H9 (cell line): Measurements from ENCODE around the gene SSTR5. TPM values are rescaled to one million over a fixed set of nuclear protein-coding genes. Genes with fewer than 3 reads are reported as not detected.

ENCODE experiments used
- DNase-seq: peaks from one replicate; pipeline ENCODE4 v3.0.0-alpha.2; 2017
- H2AFZ ChIP-seq: one replicate; pipeline ENCODE4 v1.6.1; 2013; ENCODE audit warnings: mild to moderate bottlenecking, low read length, control low read depth, moderate library complexity
- H2AK5ac ChIP-seq: 2 replicates; pipeline ENCODE4 v1.6.1; 2013; ENCODE audit warnings: low read length, control low read depth, mixed read lengths; ENCODE audit not compliant: insufficient read length
- H2BK120ac ChIP-seq: one replicate; pipeline ENCODE4 v1.6.1; 2013; ENCODE audit warnings: low read depth, mild to moderate bottlenecking, low read length, control low read depth, inconsistent platforms; ENCODE audit not compliant: poor library complexity, severe bottlenecking
- H2BK12ac ChIP-seq: 2 replicates; pipeline ENCODE4 v1.6.1; 2013; ENCODE audit warnings: low read length, control low read depth, mixed read lengths, low read depth; ENCODE audit not compliant: insufficient read length
- H2BK15ac ChIP-seq: 2 replicates; pipeline ENCODE4 v1.6.1; 2013; ENCODE audit warnings: low read depth, low read length, control low read depth
- H2BK20ac ChIP-seq: one replicate; pipeline ENCODE4 v1.6.1; 2013; ENCODE audit warnings: low read depth, mild to moderate bottlenecking, low read length, control low read depth, inconsistent platforms; ENCODE audit not compliant: poor library complexity, severe bottlenecking
- H2BK5ac ChIP-seq: 2 replicates; pipeline ENCODE4 v1.6.1; 2013; ENCODE audit warnings: low read length, control low read depth, mixed read lengths; ENCODE audit not compliant: insufficient read length
- H3K14ac ChIP-seq: 2 replicates; pipeline ENCODE4 v1.6.1; 2013; ENCODE audit warnings: low read length, control low read depth; ENCODE audit not compliant: insufficient read depth
- H3K18ac ChIP-seq: 2 replicates; pipeline ENCODE4 v1.6.1; 2013; ENCODE audit warnings: low read depth, mild to moderate bottlenecking, mixed read lengths, low read length, control low read depth; ENCODE audit not compliant: insufficient read length
- H3K23ac ChIP-seq: 2 replicates; pipeline ENCODE4 v1.6.1; 2013; ENCODE audit warnings: low read length, control low read depth, mixed read lengths, low read depth; ENCODE audit not compliant: insufficient read length
- H3K23me2 ChIP-seq: 2 replicates; pipeline ENCODE4 v1.6.1; 2013; ENCODE audit warnings: low read depth, mild to moderate bottlenecking, mixed read lengths, low read length, control low read depth; ENCODE audit not compliant: insufficient read length, poor library complexity, severe bottlenecking
- H3K27ac ChIP-seq: 2 replicates; pipeline ENCODE4 v1.5.1; 2013; ENCODE audit warnings: low read length, control low read depth, mixed read lengths, low read depth; ENCODE audit not compliant: insufficient read length
- H3K27me3 ChIP-seq: 2 replicates; pipeline ENCODE4 v1.6.1; 2013; ENCODE audit warnings: low read length, control low read depth, inconsistent platforms; ENCODE audit not compliant: insufficient read depth
- H3K4ac ChIP-seq: 2 replicates; pipeline ENCODE4 v1.6.1; 2013; ENCODE audit warnings: low read depth, mild to moderate bottlenecking, control low read depth, inconsistent platforms, low read length, moderate library complexity
- H3K4me1 ChIP-seq: 2 replicates; pipeline ENCODE4 v1.6.1; 2013; ENCODE audit warnings: low read length, control low read depth, inconsistent platforms; ENCODE audit not compliant: insufficient read depth
- H3K4me2 ChIP-seq: 2 replicates; pipeline ENCODE4 v1.6.1; 2013; ENCODE audit warnings: low read length, control low read depth, mixed read lengths; ENCODE audit not compliant: insufficient read length, insufficient read depth
- H3K56ac ChIP-seq: 2 replicates; pipeline ENCODE4 v1.6.1; 2013; ENCODE audit warnings: low read depth, mild to moderate bottlenecking, mixed read lengths, low read length, control low read depth; ENCODE audit not compliant: insufficient read length
- H3K79me1 ChIP-seq: 2 replicates; pipeline ENCODE4 v1.6.1; 2013; ENCODE audit warnings: low read depth, mild to moderate bottlenecking, moderate library complexity, low read length, control low read depth, inconsistent platforms; ENCODE audit not compliant: insufficient read depth, poor library complexity, severe bottlenecking
- H3K79me2 ChIP-seq: 2 replicates; pipeline ENCODE4 v1.6.1; 2013; ENCODE audit warnings: low read length, control low read depth, inconsistent platforms; ENCODE audit not compliant: insufficient read depth
- H3K9ac ChIP-seq: 2 replicates; pipeline ENCODE4 v1.6.1; 2013; ENCODE audit warnings: low read length, control low read depth, mixed read lengths; ENCODE audit not compliant: insufficient read length; ENCODE audit errors: extremely low read depth
- H3K9me3 ChIP-seq: one replicate; pipeline ENCODE4 v1.6.1; 2013; ENCODE audit warnings: low read depth, low read length, inconsistent platforms; ENCODE audit not compliant: control insufficient read depth
- H3T11ph ChIP-seq: one replicate; pipeline ENCODE4 v1.6.1; 2013; ENCODE audit warnings: mild to moderate bottlenecking, low read length, control low read depth, inconsistent platforms
- H4K20me1 ChIP-seq: one replicate; pipeline ENCODE4 v1.6.1; 2013; ENCODE audit not compliant: control insufficient read depth, insufficient read length, insufficient read depth
- H4K5ac ChIP-seq: 2 replicates; pipeline ENCODE4 v1.6.1; 2013; ENCODE audit warnings: low read depth, mild to moderate bottlenecking, mixed read lengths, low read length, control low read depth; ENCODE audit not compliant: insufficient read length
- H4K8ac ChIP-seq: replicated peaks from 2 replicates; pipeline ENCODE4 v1.6.1; 2013; ENCODE audit warnings: low read length, control low read depth, mixed read lengths, low read depth; ENCODE audit not compliant: insufficient read length
- H4K91ac ChIP-seq: 2 replicates; pipeline ENCODE4 v1.6.1; 2013; ENCODE audit warnings: low read depth, mild to moderate bottlenecking, moderate library complexity, mixed read lengths, low read length, control low read depth; ENCODE audit not compliant: insufficient read length
- H3K27ac Mint-ChIP-seq, 3 experiments: 2 replicates in 2 of 3; 3 replicates in 1 of 3; pipeline ENCODE4 v1.8.0; 2020 to 2021; ENCODE audit warnings: mixed read lengths in 3 of 3, mild to moderate bottlenecking in 1 of 3, moderate library complexity in 1 of 3
- H3K27me3 Mint-ChIP-seq: 2 replicates; pipeline ENCODE4 v1.8.0; 2021; ENCODE audit warnings: low read depth, mild to moderate bottlenecking, moderate library complexity, mixed read lengths
- H3K36me3 Mint-ChIP-seq, 3 experiments: 2 replicates in 2 of 3; 3 replicates in 1 of 3; pipeline ENCODE4 v1.8.0; 2020 to 2021; ENCODE audit warnings: low read depth in 3 of 3, mixed read lengths in 3 of 3; ENCODE audit not compliant: insufficient read depth in 1 of 3
- H3K4me1 Mint-ChIP-seq, 2 experiments: 2 replicates each; pipeline ENCODE4 v1.8.0; 2020; ENCODE audit warnings: mixed read lengths in 2 of 2
- H3K4me3 Mint-ChIP-seq, 2 experiments: 2 replicates in 1 of 2; 3 replicates in 1 of 2; pipeline ENCODE4 v1.8.0; 2020 to 2021; ENCODE audit warnings: mild to moderate bottlenecking in 2 of 2, mixed read lengths in 2 of 2, moderate library complexity in 1 of 2
- H3K9me3 Mint-ChIP-seq, 2 experiments: 2 replicates in 1 of 2; 3 replicates in 1 of 2; pipeline ENCODE4 v1.8.0; 2020; ENCODE audit warnings: mild to moderate bottlenecking in 2 of 2, mixed read lengths in 2 of 2, moderate library complexity in 1 of 2
- WGBS: extraction: QIAGEN DNeasy Blood & Tissue Kit; methylation state at CpG from one replicate; pipeline ENCODE4 v1.1.7; 2013; ENCODE audit warnings: missing lambda C conversion rate, low lambda C conversion rate, mixed read lengths; ENCODE audit not compliant: insufficient read length; ENCODE audit errors: extremely low coverage; 5-methylcytosine and 5-hydroxymethylcytosine counted together
- total RNA-seq: library from RNA; stranded (reverse); gene quantifications from 2 replicates; pipeline ENCODE4 v1.2.1, GENCODE V29; 2021
- TF ChIP-seq, protein P1 (sequence below): fragments of 200-600 bp; sonication (generic); conservative IDR thresholded peaks from 3 replicates; pipeline ENCODE4 v1.8.0; 2021; ENCODE audit warnings: antibody characterized with exemption, mild to moderate bottlenecking

Gene SSTR5
- total RNA-seq, 1 experiment from 2014 or later: 0.22 TPM

DNA sequence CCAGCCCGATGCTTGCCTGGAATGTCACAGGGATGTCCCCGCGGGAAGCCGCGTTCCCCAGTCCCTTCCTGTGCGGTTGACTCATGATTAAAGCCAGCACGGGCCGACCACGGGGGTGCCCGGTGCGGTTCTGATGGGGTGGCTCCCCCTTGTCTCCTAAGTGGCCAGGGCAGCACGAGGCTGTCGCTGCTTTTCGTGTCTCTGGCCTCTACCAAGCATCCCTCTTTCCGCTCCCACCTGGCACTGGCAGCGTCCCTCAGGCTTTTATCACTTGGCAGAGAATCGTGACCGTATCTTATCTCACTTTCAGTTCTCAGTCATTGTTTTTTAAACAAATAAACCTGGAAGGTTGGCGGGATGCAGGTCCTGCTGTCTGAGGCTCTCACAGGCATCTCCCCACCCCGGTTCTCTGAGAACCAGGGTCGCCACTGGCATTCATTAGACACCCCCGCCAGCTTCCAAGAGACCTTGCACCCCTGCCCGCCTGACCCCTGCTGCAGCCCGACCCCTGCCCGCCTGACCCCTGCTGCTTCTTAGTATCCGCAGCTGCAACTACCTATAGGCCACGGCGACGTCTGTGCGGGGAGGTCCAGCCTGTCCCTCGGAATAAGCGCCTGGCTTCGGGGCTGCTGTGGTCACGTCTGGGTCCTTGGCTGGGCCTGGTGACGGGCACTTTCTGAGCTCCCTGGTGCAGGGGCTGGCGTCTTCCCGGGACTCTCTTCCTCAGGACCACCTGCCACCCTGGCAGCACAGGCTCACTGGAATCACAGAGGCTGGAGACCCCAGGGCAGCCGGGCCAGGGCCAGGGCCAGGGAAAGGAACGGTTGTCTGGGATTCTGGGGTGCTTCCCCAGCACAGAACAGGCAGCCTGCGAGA lies 16.0 kb downstream of the SSTR5 start:
- no peak overlapping the region for H3K4me3 Mint-ChIP-seq
- no peaks in the 10 kb centered on the region for H3K79me1 ChIP-seq
- H2BK12ac ChIP-seq: no peak overlapping the region
- no peaks in the 10 kb centered on the region for H4K20me1 ChIP-seq
- H2BK120ac ChIP-seq: no peak overlapping the region
- H2AFZ ChIP-seq: no peak overlapping the region
- H3K9me3 Mint-ChIP-seq: peaks cover 16 to 28% of the 10 kb centered on the region in 2 experiments
- H4K8ac ChIP-seq: no peak overlapping the region
- no peaks in the 10 kb centered on the region for H3K4me1 ChIP-seq
- TF ChIP-seq, protein P1, sequence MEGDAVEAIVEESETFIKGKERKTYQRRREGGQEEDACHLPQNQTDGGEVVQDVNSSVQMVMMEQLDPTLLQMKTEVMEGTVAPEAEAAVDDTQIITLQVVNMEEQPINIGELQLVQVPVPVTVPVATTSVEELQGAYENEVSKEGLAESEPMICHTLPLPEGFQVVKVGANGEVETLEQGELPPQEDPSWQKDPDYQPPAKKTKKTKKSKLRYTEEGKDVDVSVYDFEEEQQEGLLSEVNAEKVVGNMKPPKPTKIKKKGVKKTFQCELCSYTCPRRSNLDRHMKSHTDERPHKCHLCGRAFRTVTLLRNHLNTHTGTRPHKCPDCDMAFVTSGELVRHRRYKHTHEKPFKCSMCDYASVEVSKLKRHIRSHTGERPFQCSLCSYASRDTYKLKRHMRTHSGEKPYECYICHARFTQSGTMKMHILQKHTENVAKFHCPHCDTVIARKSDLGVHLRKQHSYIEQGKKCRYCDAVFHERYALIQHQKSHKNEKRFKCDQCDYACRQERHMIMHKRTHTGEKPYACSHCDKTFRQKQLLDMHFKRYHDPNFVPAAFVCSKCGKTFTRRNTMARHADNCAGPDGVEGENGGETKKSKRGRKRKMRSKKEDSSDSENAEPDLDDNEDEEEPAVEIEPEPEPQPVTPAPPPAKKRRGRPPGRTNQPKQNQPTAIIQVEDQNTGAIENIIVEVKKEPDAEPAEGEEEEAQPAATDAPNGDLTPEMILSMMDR: no peak
- H2BK5ac ChIP-seq: no peak overlapping the region
- H4K91ac ChIP-seq: no peak overlapping the region
- no peaks in the 10 kb centered on the region for H3K23me2 ChIP-seq
- peaks cover 0 to 14% of the 10 kb centered on the region in 2 experiments; a peak in 2 of 4 replicates for H3K4me1 Mint-ChIP-seq
- no peaks in the 10 kb centered on the region for H3K27me3 ChIP-seq
- H2BK20ac ChIP-seq: no peak overlapping the region
- WGBS: no CpG with 5 or more reads among the region's 40 CpGs
- H3K9me3 ChIP-seq: peaks cover 5% of the 10 kb centered on the region
- H3K27me3 Mint-ChIP-seq: peaks cover 17% of the 10 kb centered on the region
- no peak overlapping the region for H2AK5ac ChIP-seq
- no peak overlapping the region for H2BK15ac ChIP-seq
- H3K18ac ChIP-seq: no peak overlapping the region
- H3K56ac ChIP-seq: no peak overlapping the region
- no peak overlapping the region for H3K27ac Mint-ChIP-seq
- H3T11ph ChIP-seq: no peak overlapping the region
- H3K79me2 ChIP-seq: no peaks in the 10 kb centered on the region
- no peak overlapping the region; the same call in 1 of the 2 replicates for H3K14ac ChIP-seq
- no peak overlapping the region for H3K23ac ChIP-seq
- no peak overlapping the region for H4K5ac ChIP-seq
- no peak overlapping the region for H3K9ac ChIP-seq
- no peak overlapping the region for H3K4me2 ChIP-seq
- no peak overlapping the region for H3K27ac ChIP-seq
- DNase-seq: no peak
- no peak overlapping the region for H3K4ac ChIP-seq
- H3K36me3 Mint-ChIP-seq: peaks cover 0 to 14% (median 6%) of the 10 kb centered on the region in 3 experiments; a peak in 4 of 7 replicates
